Measurements from ENCODE around the gene CLDN9. TPM values are rescaled to one million over a fixed set of nuclear protein-coding genes. Genes with fewer than 3 reads are reported as not detected.

Gene CLDN9
- total and polyA plus RNA-seq, 9 of the 15 experiments (the other 6 are each of a cell fraction or from before 2014, with no cell fraction given), result 0.12 to 0.44 (median 0.22) TPM; not detected in 4

DNA sequence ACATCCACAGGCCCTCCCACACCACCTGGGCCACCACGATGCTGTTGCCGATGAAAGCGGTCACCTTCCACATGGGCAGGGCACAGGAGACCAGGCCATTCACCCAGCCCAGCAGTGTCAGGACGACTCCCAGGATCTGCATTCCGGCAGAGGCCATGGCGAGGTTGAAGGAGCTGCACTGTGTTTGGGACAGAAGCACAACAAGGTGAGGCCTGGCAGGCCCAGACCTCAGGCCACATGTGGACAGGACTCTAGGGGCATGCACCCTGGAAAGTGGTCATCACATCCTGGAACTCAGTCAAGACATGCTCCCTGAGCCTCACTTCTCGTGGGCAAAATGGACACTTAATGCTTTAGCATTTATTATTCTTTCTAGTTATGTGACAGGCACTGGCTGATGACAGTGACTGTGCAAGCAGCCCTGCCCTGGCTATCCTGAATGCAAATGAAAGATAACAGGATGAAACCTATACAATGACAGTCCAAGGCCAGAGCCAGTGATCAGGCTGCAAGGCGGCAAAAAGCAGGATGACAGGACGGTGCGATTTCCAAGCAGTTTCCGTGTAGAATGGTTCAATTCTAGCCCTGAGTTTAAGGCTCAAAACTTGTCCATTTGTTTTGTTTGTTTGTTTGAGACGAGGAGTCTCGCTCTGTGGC, 3.3 kb downstream of the CLDN9 start (continued):
- TF ChIP-seq, protein P1, sequence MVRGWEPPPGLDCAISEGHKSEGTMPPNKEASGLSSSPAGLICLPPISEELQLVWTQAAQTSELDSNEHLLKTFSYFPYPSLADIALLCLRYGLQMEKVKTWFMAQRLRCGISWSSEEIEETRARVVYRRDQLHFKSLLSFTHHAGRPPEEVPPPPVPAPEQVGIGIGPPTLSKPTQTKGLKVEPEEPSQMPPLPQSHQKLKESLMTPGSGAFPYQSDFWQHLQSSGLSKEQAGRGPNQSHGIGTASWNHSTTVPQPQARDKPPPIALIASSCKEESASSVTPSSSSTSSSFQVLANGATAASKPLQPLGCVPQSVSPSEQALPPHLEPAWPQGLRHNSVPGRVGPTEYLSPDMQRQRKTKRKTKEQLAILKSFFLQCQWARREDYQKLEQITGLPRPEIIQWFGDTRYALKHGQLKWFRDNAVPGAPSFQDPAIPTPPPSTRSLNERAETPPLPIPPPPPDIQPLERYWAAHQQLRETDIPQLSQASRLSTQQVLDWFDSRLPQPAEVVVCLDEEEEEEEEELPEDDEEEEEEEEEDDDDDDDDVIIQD (CRISPR knock-in tag; IDR thresholded peaks at IDR 0.05), result no peak
- TF ChIP-seq, protein P2, sequence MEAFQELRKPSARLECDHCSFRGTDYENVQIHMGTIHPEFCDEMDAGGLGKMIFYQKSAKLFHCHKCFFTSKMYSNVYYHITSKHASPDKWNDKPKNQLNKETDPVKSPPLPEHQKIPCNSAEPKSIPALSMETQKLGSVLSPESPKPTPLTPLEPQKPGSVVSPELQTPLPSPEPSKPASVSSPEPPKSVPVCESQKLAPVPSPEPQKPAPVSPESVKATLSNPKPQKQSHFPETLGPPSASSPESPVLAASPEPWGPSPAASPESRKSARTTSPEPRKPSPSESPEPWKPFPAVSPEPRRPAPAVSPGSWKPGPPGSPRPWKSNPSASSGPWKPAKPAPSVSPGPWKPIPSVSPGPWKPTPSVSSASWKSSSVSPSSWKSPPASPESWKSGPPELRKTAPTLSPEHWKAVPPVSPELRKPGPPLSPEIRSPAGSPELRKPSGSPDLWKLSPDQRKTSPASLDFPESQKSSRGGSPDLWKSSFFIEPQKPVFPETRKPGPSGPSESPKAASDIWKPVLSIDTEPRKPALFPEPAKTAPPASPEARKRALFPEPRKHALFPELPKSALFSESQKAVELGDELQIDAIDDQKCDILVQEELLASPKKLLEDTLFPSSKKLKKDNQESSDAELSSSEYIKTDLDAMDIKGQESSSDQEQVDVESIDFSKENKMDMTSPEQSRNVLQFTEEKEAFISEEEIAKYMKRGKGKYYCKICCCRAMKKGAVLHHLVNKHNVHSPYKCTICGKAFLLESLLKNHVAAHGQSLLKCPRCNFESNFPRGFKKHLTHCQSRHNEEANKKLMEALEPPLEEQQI (IDR thresholded peaks at IDR 0.05), result no peak
- TF ChIP-seq CBFA2T3 (IDR thresholded peaks at IDR 0.05) (peak; percentile 60), RB1 (IDR thresholded peaks at IDR 0.05; ENCODE audit: low read depth) (no peak), PRMT5 (CRISPR knock-in tag; IDR thresholded peaks at IDR 0.05) (no peak), RNF2 (IDR thresholded peaks at IDR 0.05) (no peak), MYBL2 (IDR thresholded peaks at IDR 0.05; ENCODE audit: low read depth) (no peak), MYBL2 (CRISPR knock-in tag; IDR thresholded peaks at IDR 0.05; ENCODE audit: borderline replicate concordance) (no peak), SAP30 (IDR thresholded peaks at IDR 0.05; ENCODE audit: borderline replicate concordance, insufficient read depth, low read depth, low read length, poor library complexity, severe bottlenecking) (no peak), MYNN (IDR thresholded peaks at IDR 0.05) (no peak), MYNN (CRISPR knock-in tag; IDR thresholded peaks at IDR 0.05) (no peak), ZKSCAN1 (IDR thresholded peaks at IDR 0.05; ENCODE audit: low read depth, low read length) (no peak), NFATC3 (IDR thresholded peaks at IDR 0.05) (no peak), ZFPM2 (CRISPR knock-in tag; IDR thresholded peaks at IDR 0.05) (no peak), ZNF76 (CRISPR knock-in tag; IDR thresholded peaks at IDR 0.05; ENCODE audit: borderline replicate concordance) (no peak), HDAC2 (IDR thresholded peaks at IDR 0.05) (no peak), ZNF324 (CRISPR knock-in tag; IDR thresholded peaks at IDR 0.05) (no peak), CHD2 (IDR thresholded peaks at IDR 0.05; ENCODE audit: low read depth, low read length) (no peak), FOXA1 (IDR thresholded peaks at IDR 0.05; ENCODE audit: borderline replicate concordance) (no peak)
- TF ChIP-seq, protein P3, sequence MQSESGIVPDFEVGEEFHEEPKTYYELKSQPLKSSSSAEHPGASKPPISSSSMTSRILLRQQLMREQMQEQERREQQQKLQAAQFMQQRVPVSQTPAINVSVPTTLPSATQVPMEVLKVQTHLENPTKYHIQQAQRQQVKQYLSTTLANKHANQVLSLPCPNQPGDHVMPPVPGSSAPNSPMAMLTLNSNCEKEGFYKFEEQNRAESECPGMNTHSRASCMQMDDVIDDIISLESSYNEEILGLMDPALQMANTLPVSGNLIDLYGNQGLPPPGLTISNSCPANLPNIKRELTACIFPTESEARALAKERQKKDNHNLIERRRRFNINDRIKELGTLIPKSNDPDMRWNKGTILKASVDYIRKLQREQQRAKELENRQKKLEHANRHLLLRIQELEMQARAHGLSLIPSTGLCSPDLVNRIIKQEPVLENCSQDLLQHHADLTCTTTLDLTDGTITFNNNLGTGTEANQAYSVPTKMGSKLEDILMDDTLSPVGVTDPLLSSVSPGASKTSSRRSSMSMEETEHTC (IDR thresholded peaks at IDR 0.05), result no peak
- TF ChIP-seq, protein P4, sequence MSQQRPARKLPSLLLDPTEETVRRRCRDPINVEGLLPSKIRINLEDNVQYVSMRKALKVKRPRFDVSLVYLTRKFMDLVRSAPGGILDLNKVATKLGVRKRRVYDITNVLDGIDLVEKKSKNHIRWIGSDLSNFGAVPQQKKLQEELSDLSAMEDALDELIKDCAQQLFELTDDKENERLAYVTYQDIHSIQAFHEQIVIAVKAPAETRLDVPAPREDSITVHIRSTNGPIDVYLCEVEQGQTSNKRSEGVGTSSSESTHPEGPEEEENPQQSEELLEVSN (IDR thresholded peaks at IDR 0.05; ENCODE audit: borderline replicate concordance in 1 of 2, extremely low read depth in 1 of 2, insufficient read depth in 1 of 2, insufficient read length in 1 of 2, low read depth in 1 of 2, low read length in 1 of 2, poor library complexity in 1 of 2, severe bottlenecking in 1 of 2), result peak in 1 of 2 experiments; percentile 68
- TF ChIP-seq, protein P5, sequence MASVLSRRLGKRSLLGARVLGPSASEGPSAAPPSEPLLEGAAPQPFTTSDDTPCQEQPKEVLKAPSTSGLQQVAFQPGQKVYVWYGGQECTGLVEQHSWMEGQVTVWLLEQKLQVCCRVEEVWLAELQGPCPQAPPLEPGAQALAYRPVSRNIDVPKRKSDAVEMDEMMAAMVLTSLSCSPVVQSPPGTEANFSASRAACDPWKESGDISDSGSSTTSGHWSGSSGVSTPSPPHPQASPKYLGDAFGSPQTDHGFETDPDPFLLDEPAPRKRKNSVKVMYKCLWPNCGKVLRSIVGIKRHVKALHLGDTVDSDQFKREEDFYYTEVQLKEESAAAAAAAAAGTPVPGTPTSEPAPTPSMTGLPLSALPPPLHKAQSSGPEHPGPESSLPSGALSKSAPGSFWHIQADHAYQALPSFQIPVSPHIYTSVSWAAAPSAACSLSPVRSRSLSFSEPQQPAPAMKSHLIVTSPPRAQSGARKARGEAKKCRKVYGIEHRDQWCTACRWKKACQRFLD (CRISPR knock-in tag; IDR thresholded peaks at IDR 0.05), result no peak
